Measurements from ENCODE around the gene COASY. TPM values are rescaled to one million over a fixed set of nuclear protein-coding genes. Genes with fewer than 3 reads are reported as not detected.

The COASY gene
- total and polyA plus RNA-seq, 11 donors, result 24.3 to 59.1 (median 34.4) TPM

DNA sequence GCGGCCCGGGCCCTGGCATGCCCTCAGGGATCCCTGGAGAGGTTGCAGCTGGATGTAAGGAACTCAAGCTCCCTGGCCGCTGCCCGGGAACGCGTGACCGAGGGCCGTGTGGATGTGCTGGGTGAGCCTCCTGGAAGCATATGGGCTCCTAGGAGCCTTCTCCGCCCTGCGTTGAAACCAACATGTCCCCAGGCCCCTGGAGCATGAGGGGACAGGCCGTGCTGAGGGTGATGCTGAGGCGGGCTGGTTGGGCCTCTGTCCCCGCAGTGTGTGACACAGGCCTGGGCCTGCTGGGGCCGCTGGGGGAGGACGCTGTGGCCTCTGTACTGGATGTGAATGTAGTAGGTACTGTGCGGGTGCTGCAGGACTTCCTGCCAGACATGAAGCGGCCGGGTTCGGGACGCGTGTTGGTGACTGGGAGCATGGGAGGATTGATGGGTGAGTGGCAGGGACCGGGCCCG lies 14.9 kb upstream of the COASY start:
- WGBS, 4 donors, result 84 to 89% (median 85%) methylated on average over 21 to 23 of the region's 23 CpGs
- peaks cover 0 to 30% (median 22%) of the 10 kb centered on the region in 9 donors for H3K36me3 ChIP-seq
- H3K27me3 ChIP-seq, result peaks cover 0 to 4% (median 0%) of the 10 kb centered on the region in 9 donors
- no peak overlapping the region for H3K4me3 ChIP-seq
- peak overlapping the region in 3 of 12 donors; percentile 35 to 54 (median 37) for H3K27ac ChIP-seq
- intact Hi-C loops (cut with DNase I), result no loop called here
- ATAC-seq (peak in 3 of 4 donors; percentile 5 to 17 (median 6)), DNase-seq (no peak)
- peaks cover 0 to 23% (median 11%) of the 10 kb centered on the region in 12 donors for H3K4me1 ChIP-seq
- TF ChIP-seq POLR2A (IDR thresholded peaks at IDR 0.05) (no peak), CTCF (IDR thresholded peaks at IDR 0.05) (no peak)
- H3K9me3 ChIP-seq, result no peaks in the 10 kb centered on the region

DNA sequence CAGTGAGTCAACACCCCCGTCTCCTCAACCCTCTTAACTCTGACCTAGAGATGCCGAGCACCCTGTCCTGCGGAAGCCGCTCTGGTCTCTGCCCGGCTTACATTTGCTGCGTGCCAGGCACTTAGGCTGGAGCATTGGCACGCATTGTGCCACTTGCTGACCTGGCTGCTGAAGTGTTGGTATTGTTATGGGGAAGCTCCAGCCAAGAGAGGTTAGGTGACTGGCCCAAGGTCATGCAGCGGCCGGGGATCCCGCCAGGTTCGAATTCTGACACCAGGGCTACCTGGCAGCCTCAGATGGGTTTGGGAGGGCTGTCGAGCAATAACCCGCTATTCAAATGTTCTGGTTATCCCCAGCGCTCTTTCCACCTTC lies 14.3 kb upstream of the COASY start:
- intact Hi-C loops (cut with DNase I), result no loop called here
- 61 to 68% (median 64%) methylated on average over 9 to 14 of the region's 14 CpGs for WGBS, 4 donors
- H3K27ac ChIP-seq, result peak overlapping the region in 4 of 12 donors; percentile 21 to 54 (median 36)
- H3K36me3 ChIP-seq, result peaks cover 0 to 27% (median 15%) of the 10 kb centered on the region in 9 donors
- peak overlapping the region in 5 of 12 donors; percentile 12 to 45 (median 27) for H3K4me3 ChIP-seq
- peak; percentile 54 to 83 (median 73) for ATAC-seq
- peaks cover 0 to 23% (median 11%) of the 10 kb centered on the region in 12 donors for H3K4me1 ChIP-seq
- TF ChIP-seq CTCF (IDR thresholded peaks at IDR 0.05) (no peak), POLR2A (IDR thresholded peaks at IDR 0.05) (no peak)
- DNase-seq, result peak in 4 of 5 donors; percentile 35 to 81 (median 72)
- H3K9me3 ChIP-seq, result no peaks in the 10 kb centered on the region
- H3K27me3 ChIP-seq, result peaks cover 0 to 4% (median 0%) of the 10 kb centered on the region in 9 donors

DNA sequence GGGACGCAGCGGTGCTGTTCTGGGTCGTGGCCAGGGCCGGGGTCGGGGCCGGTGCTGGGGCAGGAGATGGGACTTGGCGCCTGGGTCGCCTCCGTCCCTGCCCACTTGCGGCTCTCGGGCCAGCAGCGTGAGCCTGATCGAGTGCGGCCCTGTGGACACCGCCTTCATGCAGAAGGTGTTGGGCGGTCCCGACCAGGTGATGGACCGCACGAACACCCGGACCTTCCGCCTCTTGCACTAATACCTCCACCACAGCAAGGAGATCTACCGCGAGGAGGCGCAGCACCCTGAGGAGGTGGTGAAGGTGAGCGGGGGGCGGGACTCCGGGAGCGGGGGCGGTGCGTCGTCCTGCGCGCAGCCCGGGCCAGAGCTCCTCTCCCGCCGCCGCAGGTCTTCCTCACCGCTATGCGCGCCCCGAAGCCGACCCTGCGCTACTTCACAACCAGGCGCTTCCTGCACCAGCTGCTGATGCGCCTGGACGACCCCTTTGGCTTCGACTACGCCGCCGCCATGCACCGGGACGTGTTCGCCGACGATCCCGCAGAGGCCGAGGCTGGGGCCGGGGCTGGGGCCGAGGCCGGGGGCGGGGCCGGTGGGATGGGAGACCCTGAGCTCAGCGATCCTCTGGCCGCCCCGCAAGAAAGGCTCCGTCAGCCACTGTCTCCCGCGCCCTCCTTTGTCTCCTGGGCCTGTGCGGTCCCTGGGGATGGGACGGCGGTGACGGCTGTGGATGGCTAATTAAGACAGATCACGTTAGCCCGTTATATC lies 13.7 kb upstream of the COASY start:
- ATAC-seq (peak; percentile 4 to 49 (median 28)), DNase-seq (peak in 3 of 5 donors; percentile 45 to 78 (median 56))
- Histone ChIP-seq H3K27me3 (peaks cover 0 to 4% (median 0%) of the 10 kb centered on the region in 9 donors), H3K9me3 (no peaks in the 10 kb centered on the region), H3K4me1 (peaks cover 0 to 26% (median 13%) of the 10 kb centered on the region in 12 donors), H3K27ac (peak overlapping the region in 4 of 12 donors; percentile 21 to 54 (median 36)), H3K4me3 (peak overlapping the region in 10 of 12 donors; percentile 12 to 49 (median 28)), H3K36me3 (peaks cover 0 to 22% (median 9%) of the 10 kb centered on the region in 9 donors)
- no peak for TF ChIP-seq POLR2A (IDR thresholded peaks at IDR 0.05)
- TF ChIP-seq CTCF (IDR thresholded peaks at IDR 0.05), result peak in 8 of 12 donors; percentile 7 to 35 (median 16)
- 17 to 47% (median 29%) methylated on average over 61 to 74 of the region's 74 CpGs for WGBS, 4 donors
- intact Hi-C loops (cut with DNase I), result no loop called here
